GM06990 (cell line): ENCODE results near the gene TLR10.

Experiments used
- DNase-seq: peaks from one replicate; pipeline ENCODE4 v3.0.0-alpha.2; 2011; ENCODE audit not compliant: insufficient read length; ENCODE audit errors: extremely low read depth
- H3K27me3 ChIP-seq: replicated peaks from 2 replicates; pipeline ENCODE4 v1.6.0; 2011; ENCODE audit warnings: low read length; ENCODE audit not compliant: control insufficient read depth, insufficient read depth
- H3K36me3 ChIP-seq: 2 replicates; pipeline ENCODE4 v1.5.1; 2011; ENCODE audit warnings: low read length; ENCODE audit not compliant: control insufficient read depth, insufficient read depth
- H3K4me3 ChIP-seq: replicated peaks from 2 replicates; pipeline ENCODE4 v1.5.1; 2011; ENCODE audit warnings: low read depth, mild to moderate bottlenecking, control low read depth, low read length
- TF ChIP-seq, protein P1 (sequence below): IDR thresholded peaks from 2 replicates; pipeline ENCODE4 v1.5.1; 2011; ENCODE audit warnings: low read length, control low read depth, mild to moderate bottlenecking, inconsistent platforms; ENCODE audit not compliant: insufficient read depth, poor library complexity, severe bottlenecking

The TLR10 gene

DNA sequence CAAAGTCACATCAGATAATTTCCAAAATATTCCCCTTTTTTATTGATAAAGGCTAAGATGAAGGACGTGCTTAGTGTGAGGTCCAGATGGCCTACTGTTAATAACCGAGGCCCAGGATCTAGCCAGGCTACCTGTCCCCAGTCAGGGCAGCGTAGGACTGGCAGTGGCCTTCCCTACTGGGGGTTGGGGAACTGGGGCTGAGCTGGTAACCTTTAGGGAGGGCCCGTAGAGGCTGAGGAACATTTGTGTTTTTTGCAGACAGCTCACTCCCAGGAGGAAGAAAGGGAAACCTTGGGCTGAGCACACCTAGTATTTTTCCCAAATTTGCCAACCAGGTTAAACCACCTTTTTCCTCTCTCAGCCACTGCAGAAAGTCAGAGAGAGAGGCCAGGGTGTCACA is 59.7 kb downstream of the TLR10 start:
- H3K4me3 ChIP-seq: no peak overlapping the region
- no peaks in the 10 kb centered on the region for H3K36me3 ChIP-seq
- no peak for DNase-seq
- no peaks in the 10 kb centered on the region for H3K27me3 ChIP-seq
- TF ChIP-seq, protein P1, sequence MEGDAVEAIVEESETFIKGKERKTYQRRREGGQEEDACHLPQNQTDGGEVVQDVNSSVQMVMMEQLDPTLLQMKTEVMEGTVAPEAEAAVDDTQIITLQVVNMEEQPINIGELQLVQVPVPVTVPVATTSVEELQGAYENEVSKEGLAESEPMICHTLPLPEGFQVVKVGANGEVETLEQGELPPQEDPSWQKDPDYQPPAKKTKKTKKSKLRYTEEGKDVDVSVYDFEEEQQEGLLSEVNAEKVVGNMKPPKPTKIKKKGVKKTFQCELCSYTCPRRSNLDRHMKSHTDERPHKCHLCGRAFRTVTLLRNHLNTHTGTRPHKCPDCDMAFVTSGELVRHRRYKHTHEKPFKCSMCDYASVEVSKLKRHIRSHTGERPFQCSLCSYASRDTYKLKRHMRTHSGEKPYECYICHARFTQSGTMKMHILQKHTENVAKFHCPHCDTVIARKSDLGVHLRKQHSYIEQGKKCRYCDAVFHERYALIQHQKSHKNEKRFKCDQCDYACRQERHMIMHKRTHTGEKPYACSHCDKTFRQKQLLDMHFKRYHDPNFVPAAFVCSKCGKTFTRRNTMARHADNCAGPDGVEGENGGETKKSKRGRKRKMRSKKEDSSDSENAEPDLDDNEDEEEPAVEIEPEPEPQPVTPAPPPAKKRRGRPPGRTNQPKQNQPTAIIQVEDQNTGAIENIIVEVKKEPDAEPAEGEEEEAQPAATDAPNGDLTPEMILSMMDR: no peak
